NT2/D1 (cell line): Measurements from ENCODE around the gene TECPR2.
"Not testable (repeated sequence)": the region's sequence is repeated elsewhere in the genome, so short reads cannot be mapped to it uniquely, and the experiment has no call there.

Source experiments
- DNase-seq: peaks from one replicate; pipeline ENCODE4 v3.0.0-alpha.2; 2011; ENCODE audit warnings: low read depth, low spot score
- H3K27me3 ChIP-seq: 2 replicates; pipeline ENCODE4 v1.6.0; 2011; ENCODE audit warnings: mild to moderate bottlenecking; ENCODE audit not compliant: insufficient read length, insufficient read depth
- H3K36me3 ChIP-seq: 2 replicates; pipeline ENCODE4 v1.6.1; 2011; ENCODE audit warnings: mild to moderate bottlenecking, low read length, mixed read lengths; ENCODE audit not compliant: insufficient read depth, insufficient read length
- H3K4me1 ChIP-seq: 2 replicates; pipeline ENCODE4 v1.5.1; 2011; ENCODE audit not compliant: insufficient read depth, insufficient read length
- H3K4me3 ChIP-seq: 2 replicates; pipeline ENCODE4 v1.5.1; 2011; ENCODE audit warnings: low read depth; ENCODE audit not compliant: insufficient read length
- H3K9ac ChIP-seq: 2 replicates; pipeline ENCODE4 v1.6.0; 2011; ENCODE audit warnings: low read depth; ENCODE audit not compliant: insufficient read length
- H3K9me3 ChIP-seq: 2 replicates; pipeline ENCODE4 v1.5.1; 2011; ENCODE audit warnings: mild to moderate bottlenecking, low read length; ENCODE audit not compliant: insufficient read depth
- SUZ12 ChIP-seq: IDR thresholded peaks from 2 replicates; pipeline ENCODE4 v1.6.1; 2011; ENCODE audit not compliant: insufficient read length, insufficient read depth; ENCODE audit errors: extremely low read depth
- YY1 ChIP-seq: IDR thresholded peaks from 2 replicates; pipeline ENCODE4 v1.6.1; 2011; ENCODE audit not compliant: insufficient read length, insufficient read depth
- ZNF274 ChIP-seq: IDR thresholded peaks from 2 replicates; pipeline ENCODE4 v1.6.1; 2011; ENCODE audit warnings: mild to moderate bottlenecking, low read depth, low read length

Gene TECPR2

DNA sequence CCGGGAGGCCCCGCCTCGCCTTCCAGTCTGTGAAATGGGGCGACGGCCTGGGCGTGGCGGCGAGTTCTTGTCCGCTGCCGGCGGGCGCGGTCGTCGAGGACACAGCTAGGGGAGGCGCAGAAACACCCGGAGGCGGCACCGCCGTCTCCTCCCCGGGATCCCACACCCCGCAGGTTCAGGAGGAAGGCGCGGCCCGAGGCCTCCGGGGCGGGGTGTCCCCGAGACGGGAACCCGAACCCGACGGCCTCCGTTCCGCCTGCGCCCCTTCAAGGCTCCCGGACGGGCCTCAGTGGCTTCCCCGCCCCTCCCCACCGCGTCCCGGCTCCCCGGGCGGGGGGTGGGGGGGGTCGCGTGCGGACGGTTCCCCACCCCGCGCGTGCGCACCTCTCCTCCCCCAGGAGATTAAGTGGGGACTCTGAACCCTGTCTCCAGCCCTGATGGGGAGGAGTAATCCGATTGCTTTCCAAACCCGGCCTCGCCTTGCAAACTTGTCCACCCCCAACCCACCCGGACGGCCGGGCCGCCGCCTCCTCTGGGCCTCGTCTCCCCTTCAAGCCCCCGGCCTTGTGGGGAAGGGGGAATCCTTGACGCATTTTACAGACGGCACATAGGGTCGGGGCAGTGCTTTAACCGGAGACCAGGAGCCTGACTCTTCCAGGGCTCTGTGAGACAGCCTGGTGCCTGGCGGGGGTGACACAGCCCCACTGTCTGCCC, 182.2 kb downstream of the TECPR2 start:
- no peak for DNase-seq
- no peak for TF ChIP-seq YY1
- no peak for TF ChIP-seq SUZ12
- TF ChIP-seq ZNF274: no peak
- Histone ChIP-seq H3K9ac (peak overlapping the region; percentile 80), H3K36me3 (no peaks in the 10 kb centered on the region), H3K27me3 (no peaks in the 10 kb centered on the region), H3K4me1 (peaks cover 13% of the 10 kb centered on the region), H3K9me3 (no peaks in the 10 kb centered on the region), H3K4me3 (peak overlapping the region; percentile 49)

DNA sequence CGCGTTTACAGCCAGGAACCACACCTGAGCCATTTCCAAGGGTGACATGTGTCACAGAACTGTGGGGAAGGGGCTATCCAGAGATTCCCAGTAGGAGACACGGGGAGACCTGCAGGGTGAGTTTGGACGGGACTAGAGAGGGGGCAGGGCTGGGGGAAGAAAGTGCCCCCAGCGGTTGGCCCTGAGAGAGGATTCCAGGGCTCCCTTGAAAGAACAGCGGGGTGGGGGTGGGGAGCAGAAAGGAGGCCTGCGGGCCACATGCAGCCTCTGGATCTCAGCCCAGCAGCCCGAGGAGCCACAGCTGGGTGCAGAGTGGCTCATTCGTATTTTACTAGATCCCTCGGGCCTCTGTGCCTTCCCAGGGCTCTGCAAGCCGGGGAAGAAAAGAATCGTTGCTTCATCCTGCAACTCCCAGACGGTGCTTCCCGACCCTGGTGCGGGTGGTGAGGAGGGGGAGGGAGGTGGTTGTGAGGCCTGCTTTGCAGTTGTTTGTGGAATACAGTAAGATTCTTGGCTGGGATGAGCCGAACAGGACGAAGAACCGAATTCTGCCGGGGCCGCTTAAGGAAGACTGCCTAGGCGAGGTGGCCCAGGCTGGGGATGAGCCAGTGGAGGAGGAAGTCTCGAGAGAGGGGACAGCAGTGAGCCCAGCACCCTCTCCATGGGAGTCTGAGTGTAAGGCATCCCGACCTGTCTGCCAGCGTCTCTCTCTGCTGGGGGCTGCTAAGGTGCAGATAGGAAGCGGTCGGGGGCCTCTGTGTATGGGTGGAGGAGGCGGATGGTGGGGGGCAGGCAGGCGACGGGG, 182.9 kb downstream of the TECPR2 start:
- Histone ChIP-seq H3K4me1 (peaks cover 9% of the 10 kb centered on the region), H3K36me3 (no peaks in the 10 kb centered on the region), H3K9ac (peak overlapping the region; percentile 80), H3K9me3 (no peaks in the 10 kb centered on the region), H3K4me3 (peak overlapping the region; percentile 49), H3K27me3 (no peaks in the 10 kb centered on the region)
- no peak for DNase-seq
- TF ChIP-seq SUZ12 (no peak), ZNF274 (no peak), YY1 (no peak)

DNA sequence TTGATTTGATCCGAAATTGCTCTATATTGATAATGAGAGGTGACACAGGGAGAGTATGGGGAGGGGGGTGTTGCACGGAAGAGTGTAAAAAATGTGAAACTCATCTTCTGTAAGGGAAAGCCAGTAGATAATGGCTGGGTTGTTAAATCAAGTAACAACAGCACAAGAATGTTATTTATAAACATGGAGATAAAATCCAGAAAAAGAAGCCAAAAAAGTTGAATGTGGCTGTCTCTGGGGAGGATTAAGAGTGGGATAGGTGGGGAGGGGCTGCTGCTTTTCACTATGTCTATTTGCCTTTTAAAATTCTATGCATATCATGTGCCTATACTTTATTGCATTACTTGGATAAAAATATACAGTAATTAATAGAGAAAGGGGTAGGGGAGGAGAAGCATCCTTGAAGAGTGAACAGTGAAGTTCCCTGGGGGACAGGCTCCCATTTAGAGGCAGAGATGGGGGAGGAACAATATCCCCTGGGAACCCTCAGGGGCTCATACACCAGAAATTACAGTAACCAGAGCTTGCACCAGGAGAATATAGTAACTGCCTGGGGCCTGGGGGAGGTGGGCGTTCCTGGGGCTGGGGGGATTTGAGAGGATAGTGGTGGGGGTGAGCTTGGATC, 186.0 kb downstream of the TECPR2 start:
- Histone ChIP-seq H3K4me3 (no peak overlapping the region), H3K4me1 (peaks cover 7% of the 10 kb centered on the region), H3K36me3 (peaks cover 2% of the 10 kb centered on the region), H3K27me3 (no peaks in the 10 kb centered on the region), H3K9me3 (no peaks in the 10 kb centered on the region), H3K9ac (no peak overlapping the region)
- no peak for TF ChIP-seq ZNF274
- no peak for TF ChIP-seq YY1
- TF ChIP-seq SUZ12: no peak
- DNase-seq: no peak

- not testable (repeated sequence) for H3K4me1 ChIP-seq, H3K4me3 ChIP-seq, H3K9ac ChIP-seq, H3K9me3 ChIP-seq, H3K36me3 ChIP-seq, DNase-seq, H3K27me3 ChIP-seq
Measured at GRCh38 chr14:102550927-102551401, 188.2 kb downstream of the TECPR2 start.
